H1 (cell line): ENCODE results near the gene IGLL1. TPM values are rescaled to one million over a fixed set of nuclear protein-coding genes. Genes with fewer than 3 reads are reported as not detected.

ENCODE experiments used
- CTCF ChIA-PET: fragments of 300-600 bp; sonication (Branson Sonifier 250); formaldehyde crosslinking; loops from one replicate; lab custom pipeline; 2021; ENCODE audit not compliant: partially characterized antibody; lab: Charles Lee
- POLR2A ChIA-PET: fragments of 300-600 bp; sonication (Branson Sonifier 250); formaldehyde crosslinking; loops from one replicate; lab custom pipeline; 2021; ENCODE audit warnings: inconsistent platforms; ENCODE audit not compliant: partially characterized antibody; lab: Charles Lee
- DNase-seq, 2 experiments: peaks; one replicate each; pipeline versions ENCODE4 v3.0.0 to v3.0.0-alpha.2; 2010 to 2022; ENCODE audit warnings: low spot score in 2 of 2, low read depth in 1 of 2, mixed read lengths in 1 of 2
- FAIRE-seq: peaks from 2 replicates; lab custom pipeline; 2011; peaks lifted over from hg19 to GRCh38; lab: Jason Lieb, UNC
- H2AFZ ChIP-seq: 2 replicates; pipeline ENCODE4 v1.8.1; 2012; ENCODE audit warnings: low read length, inconsistent platforms
- H2AK5ac ChIP-seq: 2 replicates; pipeline ENCODE4 v1.6.1; 2013; ENCODE audit warnings: low read depth, low read length
- H2BK120ac ChIP-seq: replicated peaks from 2 replicates; pipeline ENCODE3; 2013; ENCODE audit warnings: low read depth, low read length, inconsistent platforms
- H2BK12ac ChIP-seq: 2 replicates; pipeline ENCODE4 v1.6.1; 2013; ENCODE audit warnings: low read depth, low read length
- H2BK15ac ChIP-seq: 2 replicates; pipeline ENCODE4 v1.6.1; 2013; ENCODE audit warnings: low read length
- H2BK20ac ChIP-seq: 2 replicates; pipeline ENCODE4 v1.6.1; 2013; ENCODE audit warnings: low read length
- H2BK5ac ChIP-seq: 2 replicates; pipeline ENCODE4 v1.6.1; 2013; ENCODE audit warnings: low read depth, low read length
- H3K14ac ChIP-seq: 2 replicates; pipeline ENCODE4 v1.6.1; 2013; ENCODE audit warnings: inconsistent platforms; ENCODE audit not compliant: insufficient read length
- H3K18ac ChIP-seq: 2 replicates; pipeline ENCODE4 v1.6.1; 2013; ENCODE audit warnings: low read length; ENCODE audit errors: extremely low read depth
- H3K23ac ChIP-seq: 2 replicates; pipeline ENCODE4 v1.6.1; 2013; ENCODE audit warnings: inconsistent platforms; ENCODE audit not compliant: insufficient read length
- H3K23me2 ChIP-seq: 2 replicates; pipeline ENCODE4 v1.6.1; 2013; ENCODE audit warnings: low read depth, low read length
- H3K27ac ChIP-seq: 2 replicates; pipeline ENCODE4 v1.6.1; 2011; ENCODE audit warnings: low read depth, low read length, inconsistent platforms
- H3K27me3 ChIP-seq, 4 experiments: replicated peaks in 1 of 4; 1 replicate in 1 of 4; 2 replicates in 3 of 4; pipeline versions ENCODE4 v1.6.1 to v1.8.1; 2011 to 2013; ENCODE audit warnings: low read length in 3 of 4, mild to moderate bottlenecking in 3 of 4, inconsistent platforms in 2 of 4, mixed read lengths in 2 of 4, moderate library complexity in 1 of 4; ENCODE audit not compliant: control insufficient read depth in 3 of 4, insufficient read depth in 3 of 4; ENCODE audit errors: extremely low read depth in 1 of 4
- H3K36me3 ChIP-seq, 4 experiments: 2 replicates each; pipeline versions ENCODE4 v1.6.1 to v1.8.1; 2011 to 2013; ENCODE audit warnings: mild to moderate bottlenecking in 4 of 4, low read length in 3 of 4, moderate library complexity in 2 of 4, control low read depth in 1 of 4, inconsistent platforms in 1 of 4; ENCODE audit not compliant: insufficient read depth in 4 of 4, control insufficient read depth in 2 of 4
- H3K4ac ChIP-seq: replicated peaks from 2 replicates; pipeline ENCODE3; 2013; ENCODE audit warnings: low read length, low read depth, mixed read lengths, inconsistent platforms; ENCODE audit not compliant: insufficient read length
- H3K4me1 ChIP-seq, 4 experiments: replicated peaks in 1 of 4; 1 replicate in 1 of 4; 2 replicates in 3 of 4; pipeline versions ENCODE4 v1.6.1 to v1.8.1; 2011 to 2013; ENCODE audit warnings: low read length in 3 of 4, inconsistent platforms in 2 of 4, mixed read lengths in 1 of 4; ENCODE audit not compliant: insufficient read depth in 4 of 4, control insufficient read depth in 3 of 4
- H3K4me2 ChIP-seq, 2 experiments: 2 replicates each; pipeline versions ENCODE4 v1.6.1 to v1.8.1; 2011 to 2013; ENCODE audit warnings: low read depth in 2 of 2, low read length in 2 of 2, control low read depth in 1 of 2, inconsistent platforms in 1 of 2, mild to moderate bottlenecking in 1 of 2; ENCODE audit not compliant: insufficient read depth in 1 of 2
- H3K4me3 ChIP-seq, 4 experiments: fragments of 200-600, 300-600 bp in 1 of 4; sonication (generic), shearing (Covaris generic), sonication (Bioruptor Twin) in 1 of 4; 2 replicates each; pipeline versions ENCODE4 v1.5.1 to v1.8.1; 2011 to 2016; ENCODE audit warnings: low read length in 4 of 4, low read depth in 3 of 4, control low read depth in 2 of 4, inconsistent platforms in 2 of 4, mild to moderate bottlenecking in 2 of 4, mixed read lengths in 1 of 4, moderate library complexity in 1 of 4; ENCODE audit not compliant: insufficient read depth in 2 of 4; ENCODE audit errors: extremely low read depth in 1 of 4
- H3K56ac ChIP-seq: replicated peaks from 2 replicates; pipeline ENCODE3; 2013; ENCODE audit warnings: low read depth, mild to moderate bottlenecking, mixed read lengths, low read length, inconsistent platforms; ENCODE audit not compliant: insufficient read length
- H3K79me1 ChIP-seq: 2 replicates; pipeline ENCODE4 v1.6.1; 2013; ENCODE audit warnings: low read depth, low read length, control low read depth
- H3K79me2 ChIP-seq, 2 experiments: 2 replicates each; pipeline versions ENCODE4 v1.6.1 to v1.8.1; 2012 to 2013; ENCODE audit warnings: low read length in 2 of 2, mild to moderate bottlenecking in 2 of 2, inconsistent platforms in 1 of 2; ENCODE audit not compliant: insufficient read depth in 2 of 2, control insufficient read depth in 1 of 2
- H3K9ac ChIP-seq, 4 experiments: replicated peaks in 1 of 4; 1 replicate in 1 of 4; 2 replicates in 3 of 4; pipeline versions ENCODE4 v1.6.1 to v1.8.1; 2011 to 2013; ENCODE audit warnings: low read depth in 3 of 4, low read length in 3 of 4, control low read depth in 2 of 4, mild to moderate bottlenecking in 2 of 4, moderate library complexity in 2 of 4, inconsistent platforms in 1 of 4; ENCODE audit errors: extremely low read depth in 1 of 4
- H3K9me3 ChIP-seq, 2 experiments: 2 replicates each; pipeline versions ENCODE4 v1.6.1 to v1.8.1; 2012 to 2013; ENCODE audit warnings: mild to moderate bottlenecking in 2 of 2, moderate library complexity in 2 of 2, control low read depth in 1 of 2, inconsistent platforms in 1 of 2, low read depth in 1 of 2, low read length in 1 of 2, mixed read lengths in 1 of 2; ENCODE audit not compliant: insufficient read depth in 2 of 2
- H4K20me1 ChIP-seq, 2 experiments: replicated peaks in 1 of 2; 2 replicates each; pipeline versions ENCODE3 to v1.8.1; 2011 to 2013; ENCODE audit warnings: inconsistent platforms in 2 of 2, low read length in 2 of 2, mild to moderate bottlenecking in 1 of 2; ENCODE audit not compliant: insufficient read depth in 2 of 2, control insufficient read depth in 1 of 2
- H4K5ac ChIP-seq: 2 replicates; pipeline ENCODE4 v1.6.1; 2013; ENCODE audit warnings: low read length, low read depth, mixed read lengths, inconsistent platforms; ENCODE audit not compliant: insufficient read length
- H4K8ac ChIP-seq: 2 replicates; pipeline ENCODE4 v1.8.0; 2013; ENCODE audit warnings: mild to moderate bottlenecking, moderate library complexity, low read length, inconsistent platforms; ENCODE audit not compliant: insufficient read depth; ENCODE audit errors: extremely low read depth
- H4K91ac ChIP-seq: replicated peaks from 2 replicates; pipeline ENCODE3; 2013; ENCODE audit warnings: low read length, mixed read lengths, inconsistent platforms; ENCODE audit not compliant: insufficient read length
- KDM5A ChIP-seq: fragments of 200-600 bp; IDR thresholded peaks from 2 replicates; pipeline ENCODE4 v1.7.1; 2012; ENCODE audit warnings: mild to moderate bottlenecking, low read length, inconsistent platforms, mixed read lengths
- WGBS, 2 experiments: shearing (Covaris generic) in 1 of 2; methylation state at CpG; one replicate each; pipeline versions ENCODE4 v1.1.6 to v1.1.7; 2013 to 2015; ENCODE audit warnings: low lambda C conversion rate in 2 of 2, mixed read lengths in 2 of 2, inconsistent platforms in 1 of 2, low coverage in 1 of 2, missing lambda C conversion rate in 1 of 2; ENCODE audit not compliant: insufficient replicate concordance in 2 of 2, insufficient coverage in 1 of 2, insufficient read length in 1 of 2; ENCODE audit errors: extremely low coverage in 1 of 2, missing lambda C conversion rate in 1 of 2; 5-methylcytosine and 5-hydroxymethylcytosine counted together
- polyA plus RNA-seq, 7 experiments: library from polyadenylated mRNA; depleted of rRNA in 3 of 7; stranded (reverse) in 5 of 7; unstranded in 2 of 7; fragments of >200 nt in 5 of 7; fragments of 200-250 nt in 2 of 7; gene quantifications; 1 replicate in 5 of 7; 2 replicates in 1 of 7; 4 replicates in 1 of 7; pipeline versions ENCODE4 v1.2.1 to v1.2.3, GENCODE V29; 2011 to 2013; ENCODE audit warnings: missing spikeins in 2 of 7, mixed read lengths in 2 of 7
- total RNA-seq: library from RNA; stranded (reverse); fragmentation: NEBNext Ultra II Directional; extraction: Animal tissue kit (Norgen Biotek cat#: 25700); gene quantifications from 2 replicates; pipeline ENCODE4 v1.2.1, GENCODE V29; 2021
- TF ChIP-seq, protein P1 (sequence below), 3 experiments: IDR thresholded peaks; 1 replicate in 2 of 3; 2 replicates in 1 of 3; pipeline versions ENCODE4 v1.5.1 to v1.6.1; 2011; ENCODE audit warnings: low read length in 3 of 3, mild to moderate bottlenecking in 3 of 3, inconsistent platforms in 2 of 3, low read depth in 1 of 3, moderate library complexity in 1 of 3; ENCODE audit not compliant: insufficient read depth in 1 of 3; ENCODE audit errors: control extremely low read depth in 1 of 3

IGLL1 gene
- total and polyA plus RNA-seq, 2 of the 8 experiments (the other 6 are each of a cell fraction or from before 2014, with no cell fraction given) = not detected

DNA sequence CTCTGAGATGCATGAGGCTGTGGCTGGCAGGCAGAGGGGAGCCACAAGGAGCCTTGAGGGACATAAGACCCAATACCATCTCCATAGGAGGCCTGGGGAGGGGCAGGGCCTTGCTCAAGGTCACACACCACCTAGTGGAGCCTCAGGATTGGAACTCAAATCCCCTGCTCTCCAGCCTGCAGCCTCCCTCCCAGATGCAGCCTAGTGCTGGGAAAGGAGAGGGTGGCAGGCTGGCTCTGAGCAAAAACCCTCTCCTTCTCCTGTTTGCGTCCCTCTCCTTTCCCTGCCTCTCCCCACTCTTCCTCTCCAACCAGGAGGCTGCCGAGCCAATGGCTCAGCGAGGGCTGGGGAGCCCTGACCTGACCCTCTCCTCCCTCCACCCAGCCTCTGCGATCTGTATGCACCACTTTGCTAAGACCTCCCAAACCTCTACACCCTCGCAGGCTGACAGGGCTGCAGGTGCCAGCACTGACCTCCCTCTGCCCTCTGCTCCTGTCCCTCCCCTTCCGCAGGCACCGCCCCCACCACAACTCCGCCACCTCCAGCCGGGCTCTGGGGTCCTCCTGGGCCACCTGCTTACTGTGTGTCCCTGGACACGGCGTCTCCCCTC lies 14.7 kb downstream of the IGLL1 start:
- no peak overlapping the region for H3K27ac ChIP-seq
- H3K9me3 ChIP-seq = no peaks in the 10 kb centered on the region
- no peak overlapping the region for H3K4ac ChIP-seq
- H2BK12ac ChIP-seq = peak overlapping the region; percentile 75; the same call in 1 of the 2 replicates
- H3K56ac ChIP-seq = no peak overlapping the region
- no peak overlapping the region for H2AK5ac ChIP-seq
- ChIA-PET CTCF (interaction anchor here (0.6 to 4.2 kb wide), 3 partner anchors 13 to 368 kb away, joined by 3 to 17 read pairs (median 4); no protein-coding TSS in a partner anchor), POLR2A (no interaction called here)
- no peak overlapping the region; the same call in 1 of the 2 replicates for H3K18ac ChIP-seq
- H3K27me3 ChIP-seq = peaks cover 4 to 39% (median 25%) of the 10 kb centered on the region in 4 experiments
- H2BK20ac ChIP-seq = no peak overlapping the region
- no peaks in the 10 kb centered on the region for H3K79me2 ChIP-seq
- FAIRE-seq = no peak
- no peaks in the 10 kb centered on the region for H3K36me3 ChIP-seq
- no peak overlapping the region for H3K23ac ChIP-seq
- H2BK5ac ChIP-seq = no peak overlapping the region
- H4K5ac ChIP-seq = no peak overlapping the region
- H2AFZ ChIP-seq = 0 out of 2 replicates have a peak overlapping the region, but pooled peaks have one; percentile 25
- H3K4me2 ChIP-seq = peak overlapping the region; percentile 93
- no peak overlapping the region for H4K91ac ChIP-seq
- peaks cover 11% of the 10 kb centered on the region; the same call in 1 of the 2 replicates for H3K23me2 ChIP-seq
- no peak overlapping the region for H3K9ac ChIP-seq
- H3K4me3 ChIP-seq = peak overlapping the region; percentile 37 to 89 (median 45)
- peaks cover 0 to 3% of the 10 kb centered on the region in 2 experiments for H4K20me1 ChIP-seq
- no peak overlapping the region for H3K14ac ChIP-seq
- peak in 1 of 2 experiments; percentile 76 for DNase-seq
- H2BK120ac ChIP-seq = no peak overlapping the region
- 7% methylated on average over 11 of the region's 11 CpGs; no CpG with 5 or more reads in 1 of the 2 experiments for WGBS, 2 experiments
- no peaks in the 10 kb centered on the region for H3K79me1 ChIP-seq
- H3K4me1 ChIP-seq = peaks cover 0 to 14% (median 10%) of the 10 kb centered on the region in 4 experiments; a peak in 6 of 7 replicates
- no peak overlapping the region; the same call in 1 of the 2 replicates for H4K8ac ChIP-seq
- H2BK15ac ChIP-seq = no peak overlapping the region
- TF ChIP-seq, protein P1, sequence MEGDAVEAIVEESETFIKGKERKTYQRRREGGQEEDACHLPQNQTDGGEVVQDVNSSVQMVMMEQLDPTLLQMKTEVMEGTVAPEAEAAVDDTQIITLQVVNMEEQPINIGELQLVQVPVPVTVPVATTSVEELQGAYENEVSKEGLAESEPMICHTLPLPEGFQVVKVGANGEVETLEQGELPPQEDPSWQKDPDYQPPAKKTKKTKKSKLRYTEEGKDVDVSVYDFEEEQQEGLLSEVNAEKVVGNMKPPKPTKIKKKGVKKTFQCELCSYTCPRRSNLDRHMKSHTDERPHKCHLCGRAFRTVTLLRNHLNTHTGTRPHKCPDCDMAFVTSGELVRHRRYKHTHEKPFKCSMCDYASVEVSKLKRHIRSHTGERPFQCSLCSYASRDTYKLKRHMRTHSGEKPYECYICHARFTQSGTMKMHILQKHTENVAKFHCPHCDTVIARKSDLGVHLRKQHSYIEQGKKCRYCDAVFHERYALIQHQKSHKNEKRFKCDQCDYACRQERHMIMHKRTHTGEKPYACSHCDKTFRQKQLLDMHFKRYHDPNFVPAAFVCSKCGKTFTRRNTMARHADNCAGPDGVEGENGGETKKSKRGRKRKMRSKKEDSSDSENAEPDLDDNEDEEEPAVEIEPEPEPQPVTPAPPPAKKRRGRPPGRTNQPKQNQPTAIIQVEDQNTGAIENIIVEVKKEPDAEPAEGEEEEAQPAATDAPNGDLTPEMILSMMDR (IDR thresholded peaks at IDR 0.05; ENCODE audit: control extremely low read depth in 1 of 3, insufficient read depth in 1 of 3, low read depth in 1 of 3, low read length in 3 of 3) = peak in 2 of 3 experiments; percentile 39 to 46; a peak in 3 of 4 replicates
- no peak for TF ChIP-seq KDM5A
